HepG2 (cell line): ENCODE data around the gene TFEB. TPM values are rescaled to one million over a fixed set of nuclear protein-coding genes. Genes with fewer than 3 reads are reported as not detected.

Experiments
- ESRRA ChIP-seq: sonication (generic); formaldehyde crosslinking; IDR thresholded peaks from 2 replicates; pipeline ENCODE4 v1.5.1; 2020; ENCODE audit warnings: mild to moderate bottlenecking, low read depth, missing genetic modification reagents
- EZH2 ChIP-seq: conservative IDR thresholded peaks from 2 replicates; pipeline ENCODE4 v1.6.1; 2012; ENCODE audit warnings: mild to moderate bottlenecking, low read depth, low read length, moderate library complexity
- GTF3A ChIP-seq: sonication (generic); formaldehyde crosslinking; conservative IDR thresholded peaks from 2 replicates; pipeline ENCODE4 v1.4.0; 2020; ENCODE audit warnings: mild to moderate bottlenecking, missing genetic modification reagents
- KDM2A ChIP-seq: sonication (generic); formaldehyde crosslinking; IDR thresholded peaks from 2 replicates; pipeline ENCODE4 v1.4.0; 2020; ENCODE audit warnings: low read depth, missing genetic modification reagents, borderline replicate concordance
- KLF13 ChIP-seq: sonication (generic); formaldehyde crosslinking; IDR thresholded peaks from 2 replicates; pipeline ENCODE4 v1.4.0; 2020; ENCODE audit warnings: mild to moderate bottlenecking, missing genetic modification reagents
- MAFK ChIP-seq, 2 experiments: IDR thresholded peaks in 1 of 2; conservative IDR thresholded peaks in 1 of 2; 2 replicates each; pipeline ENCODE4 v1.6.1; 2011; ENCODE audit warnings: improper control_type of control experiment in 2 of 2, low read length in 2 of 2
- SMYD3 ChIP-seq: sonication (generic); formaldehyde crosslinking; IDR thresholded peaks from 2 replicates; pipeline ENCODE4 v1.8.1; 2023; ENCODE audit warnings: mild to moderate bottlenecking, missing genetic modification reagents
- SP140L ChIP-seq: sonication (generic); formaldehyde crosslinking; IDR thresholded peaks from 2 replicates; pipeline ENCODE4 v1.4.0; 2020; ENCODE audit warnings: missing genetic modification reagents, borderline replicate concordance
- STAT5B ChIP-seq: sonication (generic); formaldehyde crosslinking; IDR thresholded peaks from 2 replicates; pipeline ENCODE4 v1.4.0; 2020; ENCODE audit warnings: missing genetic modification reagents
- THYN1 ChIP-seq: sonication (generic); formaldehyde crosslinking; IDR thresholded peaks from 2 replicates; pipeline ENCODE4 v1.8.1; 2023; ENCODE audit warnings: low read depth, mild to moderate bottlenecking, moderate library complexity, missing genetic modification reagents, borderline replicate concordance
- ZFX ChIP-seq: sonication (generic); formaldehyde crosslinking; IDR thresholded peaks from 2 replicates; pipeline ENCODE4 v1.4.0; 2020; ENCODE audit warnings: mild to moderate bottlenecking, low read depth, missing genetic modification reagents, moderate library complexity
- ZNF296 ChIP-seq: sonication (generic); formaldehyde crosslinking; conservative IDR thresholded peaks from 2 replicates; pipeline ENCODE4 v1.5.0; 2020; ENCODE audit warnings: mild to moderate bottlenecking, missing genetic modification reagents
- ZNF430 ChIP-seq: sonication (generic); formaldehyde crosslinking; IDR thresholded peaks from 2 replicates; pipeline ENCODE4 v1.9.0; 2021; ENCODE audit warnings: mild to moderate bottlenecking, missing genetic modification reagents
- ZNF614 ChIP-seq: IDR thresholded peaks from 2 replicates; pipeline ENCODE4 v1.6.1; 2018; ENCODE audit warnings: missing biosample characterization, missing genetic modification reagents, inconsistent platforms, borderline replicate concordance
- ZNF761 ChIP-seq: sonication (generic); formaldehyde crosslinking; conservative IDR thresholded peaks from 2 replicates; pipeline ENCODE4 v1.4.0; 2020; ENCODE audit warnings: mild to moderate bottlenecking, missing genetic modification reagents
- ZNF841 ChIP-seq: sonication (generic); formaldehyde crosslinking; IDR thresholded peaks from 2 replicates; pipeline ENCODE4 v1.8.1; 2023; ENCODE audit warnings: missing genetic modification reagents, borderline replicate concordance
- polyA plus RNA-seq, 8 experiments: library from polyadenylated mRNA; depleted of rRNA in 3 of 8; stranded (reverse) in 7 of 8; unstranded in 1 of 8; fragments of >200 nt; fragmentation: Illumina TruSeq in 4 of 8; extraction: Trizol in 4 of 8; gene quantifications; 2 replicates each; pipeline versions ENCODE4 v1.2.1 to v1.2.3, GENCODE V29; 2011 to 2016; ENCODE audit warnings: low read depth in 4 of 8, missing spikeins in 1 of 8, mixed read lengths in 1 of 8; ENCODE audit not compliant: insufficient read depth in 1 of 8
- total RNA-seq, 5 experiments: library from RNA; depleted of rRNA; stranded (reverse); fragments of >200 nt; fragmentation: Illumina TruSeq; extraction: Trizol; gene quantifications; 2 replicates each; pipeline ENCODE4 v1.2.3, GENCODE V29; 2016; ENCODE audit warnings: low read depth in 1 of 5
- TF ChIP-seq, protein P1 (sequence below): sonication (generic); formaldehyde crosslinking; IDR thresholded peaks from 2 replicates; pipeline ENCODE4 v1.4.0; 2020; ENCODE audit warnings: missing genetic modification reagents
- TF ChIP-seq, protein P2 (sequence below): sonication (generic); formaldehyde crosslinking; IDR thresholded peaks from 2 replicates; pipeline ENCODE4 v1.5.1; 2020; ENCODE audit warnings: mild to moderate bottlenecking, moderate library complexity, missing genetic modification reagents
- TF ChIP-seq, protein P3 (sequence below): sonication (generic); formaldehyde crosslinking; IDR thresholded peaks from 2 replicates; pipeline ENCODE4 v1.9.0; 2022; ENCODE audit warnings: low read depth, missing genetic modification reagents
- TF ChIP-seq, protein P4 (sequence below): IDR thresholded peaks from 2 replicates; pipeline ENCODE4 v1.6.1; 2016; ENCODE audit warnings: mild to moderate bottlenecking, missing biosample characterization, missing genetic modification reagents
- TF ChIP-seq, protein P5 (sequence below): sonication (generic); formaldehyde crosslinking; IDR thresholded peaks from 2 replicates; pipeline ENCODE4 v1.5.0; 2020; ENCODE audit warnings: missing genetic modification reagents, mild to moderate bottlenecking, borderline replicate concordance
- TF ChIP-seq, protein P6 (sequence below): IDR thresholded peaks from 2 replicates; pipeline ENCODE4 v1.6.1; 2016; ENCODE audit warnings: missing compliant biosample characterization, missing genetic modification reagents, borderline replicate concordance

Gene TFEB
- total and polyA plus RNA-seq, 2 of the 13 experiments (the other 11 are each of a cell fraction or from before 2014, with no cell fraction given) = 13.3 to 18.7 TPM

DNA sequence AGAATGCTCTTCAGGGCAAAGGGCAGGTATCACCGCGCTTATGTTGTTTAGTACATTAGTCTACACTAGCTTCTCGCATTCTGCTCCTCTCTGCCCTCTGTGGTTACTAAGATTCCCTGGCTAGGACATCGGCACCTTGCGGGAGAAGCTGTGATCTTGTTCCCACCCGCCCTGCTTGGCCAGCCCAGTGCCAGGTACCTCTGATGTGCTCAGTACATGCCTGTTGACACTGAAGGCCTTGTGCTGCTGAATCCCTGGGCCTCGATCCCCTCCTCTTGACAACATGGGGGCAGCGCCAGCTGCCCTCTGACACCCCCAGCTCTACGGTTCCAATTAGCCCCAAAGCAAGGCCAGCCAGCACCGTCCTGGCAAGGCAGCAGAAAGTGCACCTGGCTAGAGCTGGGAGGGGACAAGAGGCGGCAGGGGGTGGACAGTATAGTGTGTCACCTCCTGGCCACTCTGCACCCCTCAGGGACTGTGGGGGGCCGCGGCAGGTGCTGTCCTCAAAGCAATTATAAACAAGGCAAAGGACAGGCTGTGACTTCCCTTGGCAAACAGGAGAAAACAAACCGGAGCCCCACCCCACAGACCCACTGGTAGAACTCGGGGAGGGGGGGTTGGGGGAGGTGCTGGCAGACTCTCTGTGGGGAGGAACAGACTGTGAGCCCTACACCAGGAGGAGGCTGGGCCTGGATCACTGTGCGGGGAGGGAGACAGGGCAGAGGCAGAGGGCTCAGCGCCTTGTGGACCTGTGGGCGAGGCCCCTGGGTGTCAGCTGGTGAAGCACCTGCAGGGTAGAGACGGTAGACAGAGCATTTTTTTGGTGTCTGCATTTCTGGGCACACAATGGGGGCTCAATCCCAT lies 7.1 kb downstream of the TFEB start (continued):
- TF ChIP-seq KDM2A (CRISPR knock-in tag) (no peak), ZNF614 (CRISPR knock-in tag) (no peak), GTF3A (CRISPR knock-in tag) (no peak), SMYD3 (no peak), THYN1 (no peak), SP140L (CRISPR knock-in tag) (no peak), ZNF430 (CRISPR knock-in tag) (no peak), ZNF296 (CRISPR knock-in tag) (no peak), ZNF841 (CRISPR knock-in tag) (no peak), ZFX (CRISPR knock-in tag) (peak; percentile 66; the same call in 1 of the 2 replicates), ZNF761 (CRISPR knock-in tag) (no peak), EZH2 (no peak), MAFK (conservative IDR thresholded peaks at IDR 0.05 in 1 of 2, IDR thresholded peaks at IDR 0.05 in 1 of 2; ENCODE audit: low read length in 2 of 2) (no peak), KLF13 (CRISPR knock-in tag) (0 out of 2 replicates have a peak, but pooled peaks have one; percentile 31), ESRRA (0 out of 2 replicates have a peak, but pooled peaks have one; percentile 46), STAT5B (no peak)
- TF ChIP-seq, protein P1, sequence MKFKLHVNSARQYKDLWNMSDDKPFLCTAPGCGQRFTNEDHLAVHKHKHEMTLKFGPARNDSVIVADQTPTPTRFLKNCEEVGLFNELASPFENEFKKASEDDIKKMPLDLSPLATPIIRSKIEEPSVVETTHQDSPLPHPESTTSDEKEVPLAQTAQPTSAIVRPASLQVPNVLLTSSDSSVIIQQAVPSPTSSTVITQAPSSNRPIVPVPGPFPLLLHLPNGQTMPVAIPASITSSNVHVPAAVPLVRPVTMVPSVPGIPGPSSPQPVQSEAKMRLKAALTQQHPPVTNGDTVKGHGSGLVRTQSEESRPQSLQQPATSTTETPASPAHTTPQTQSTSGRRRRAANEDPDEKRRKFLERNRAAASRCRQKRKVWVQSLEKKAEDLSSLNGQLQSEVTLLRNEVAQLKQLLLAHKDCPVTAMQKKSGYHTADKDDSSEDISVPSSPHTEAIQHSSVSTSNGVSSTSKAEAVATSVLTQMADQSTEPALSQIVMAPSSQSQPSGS (CRISPR knock-in tag) = no peak
- TF ChIP-seq, protein P2, sequence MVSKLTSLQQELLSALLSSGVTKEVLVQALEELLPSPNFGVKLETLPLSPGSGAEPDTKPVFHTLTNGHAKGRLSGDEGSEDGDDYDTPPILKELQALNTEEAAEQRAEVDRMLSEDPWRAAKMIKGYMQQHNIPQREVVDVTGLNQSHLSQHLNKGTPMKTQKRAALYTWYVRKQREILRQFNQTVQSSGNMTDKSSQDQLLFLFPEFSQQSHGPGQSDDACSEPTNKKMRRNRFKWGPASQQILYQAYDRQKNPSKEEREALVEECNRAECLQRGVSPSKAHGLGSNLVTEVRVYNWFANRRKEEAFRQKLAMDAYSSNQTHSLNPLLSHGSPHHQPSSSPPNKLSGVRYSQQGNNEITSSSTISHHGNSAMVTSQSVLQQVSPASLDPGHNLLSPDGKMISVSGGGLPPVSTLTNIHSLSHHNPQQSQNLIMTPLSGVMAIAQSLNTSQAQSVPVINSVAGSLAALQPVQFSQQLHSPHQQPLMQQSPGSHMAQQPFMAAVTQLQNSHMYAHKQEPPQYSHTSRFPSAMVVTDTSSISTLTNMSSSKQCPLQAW (CRISPR knock-in tag) = no peak
- TF ChIP-seq, protein P3, sequence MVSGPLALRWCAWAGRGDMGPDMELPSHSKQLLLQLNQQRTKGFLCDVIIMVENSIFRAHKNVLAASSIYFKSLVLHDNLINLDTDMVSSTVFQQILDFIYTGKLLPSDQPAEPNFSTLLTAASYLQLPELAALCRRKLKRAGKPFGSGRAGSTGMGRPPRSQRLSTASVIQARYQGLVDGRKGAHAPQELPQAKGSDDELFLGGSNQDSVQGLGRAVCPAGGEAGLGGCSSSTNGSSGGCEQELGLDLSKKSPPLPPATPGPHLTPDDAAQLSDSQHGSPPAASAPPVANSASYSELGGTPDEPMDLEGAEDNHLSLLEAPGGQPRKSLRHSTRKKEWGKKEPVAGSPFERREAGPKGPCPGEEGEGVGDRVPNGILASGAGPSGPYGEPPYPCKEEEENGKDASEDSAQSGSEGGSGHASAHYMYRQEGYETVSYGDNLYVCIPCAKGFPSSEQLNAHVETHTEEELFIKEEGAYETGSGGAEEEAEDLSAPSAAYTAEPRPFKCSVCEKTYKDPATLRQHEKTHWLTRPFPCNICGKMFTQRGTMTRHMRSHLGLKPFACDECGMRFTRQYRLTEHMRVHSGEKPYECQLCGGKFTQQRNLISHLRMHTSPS (CRISPR knock-in tag) = no peak; the same call in 1 of the 2 replicates
- TF ChIP-seq, protein P4, sequence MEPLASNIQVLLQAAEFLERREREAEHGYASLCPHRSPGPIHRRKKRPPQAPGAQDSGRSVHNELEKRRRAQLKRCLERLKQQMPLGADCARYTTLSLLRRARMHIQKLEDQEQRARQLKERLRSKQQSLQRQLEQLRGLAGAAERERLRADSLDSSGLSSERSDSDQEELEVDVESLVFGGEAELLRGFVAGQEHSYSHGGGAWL (CRISPR knock-in tag) = no peak
- TF ChIP-seq, protein P5, sequence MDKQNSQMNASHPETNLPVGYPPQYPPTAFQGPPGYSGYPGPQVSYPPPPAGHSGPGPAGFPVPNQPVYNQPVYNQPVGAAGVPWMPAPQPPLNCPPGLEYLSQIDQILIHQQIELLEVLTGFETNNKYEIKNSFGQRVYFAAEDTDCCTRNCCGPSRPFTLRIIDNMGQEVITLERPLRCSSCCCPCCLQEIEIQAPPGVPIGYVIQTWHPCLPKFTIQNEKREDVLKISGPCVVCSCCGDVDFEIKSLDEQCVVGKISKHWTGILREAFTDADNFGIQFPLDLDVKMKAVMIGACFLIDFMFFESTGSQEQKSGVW (CRISPR knock-in tag) = no peak
- TF ChIP-seq, protein P6, sequence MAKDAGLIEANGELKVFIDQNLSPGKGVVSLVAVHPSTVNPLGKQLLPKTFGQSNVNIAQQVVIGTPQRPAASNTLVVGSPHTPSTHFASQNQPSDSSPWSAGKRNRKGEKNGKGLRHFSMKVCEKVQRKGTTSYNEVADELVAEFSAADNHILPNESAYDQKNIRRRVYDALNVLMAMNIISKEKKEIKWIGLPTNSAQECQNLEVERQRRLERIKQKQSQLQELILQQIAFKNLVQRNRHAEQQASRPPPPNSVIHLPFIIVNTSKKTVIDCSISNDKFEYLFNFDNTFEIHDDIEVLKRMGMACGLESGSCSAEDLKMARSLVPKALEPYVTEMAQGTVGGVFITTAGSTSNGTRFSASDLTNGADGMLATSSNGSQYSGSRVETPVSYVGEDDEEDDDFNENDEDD = no peak
